HepG2 (cell line): Measurements from ENCODE around the gene GLRA3. TPM values are rescaled to one million over a fixed set of nuclear protein-coding genes. Genes with fewer than 3 reads are reported as not detected.

ENCODE experiments used
- ATAC-seq: fragments of 200-7000 bp; cut with Tn5 transposase; 3 replicates; pipeline ENCODE4 v1.9.1; 2020; ENCODE audit warnings: mild to moderate bottlenecking, moderate library complexity
- BruUV-seq: library from RNA; stranded (reverse); fragments of 400-500 nt; replicated peaks from 2 replicates; lab custom pipeline; 2021; lab: Mats Ljungman, UMichigan
- CTCF ChIA-PET: fragments of 300-600 bp; formaldehyde crosslinking; extraction: SDS; loops from one replicate; lab custom pipeline; 2021; ENCODE audit warnings: low total read pairs, inconsistent platforms, low intra/inter-chr PET ratio; lab: Yijun Ruan, JAX
- POLR2A ChIA-PET: fragments of 350-600 bp; sonication (Branson Sonifier 250); formaldehyde crosslinking; loops from one replicate; lab custom pipeline; 2020; ENCODE audit warnings: antibody characterized with exemption, inconsistent platforms; lab: Yijun Ruan, JAX
- DNase-seq: peaks from one replicate; pipeline ENCODE4 v3.0.0-alpha.2; 2015; ENCODE audit warnings: low spot score
- FAIRE-seq: peaks from 3 replicates; lab custom pipeline; 2011; peaks lifted over from hg19 to GRCh38; lab: Jason Lieb, UNC
- H2AFZ ChIP-seq: one replicate; pipeline ENCODE4 v1.6.1; 2011; ENCODE audit warnings: low read length, inconsistent platforms
- H3K27ac ChIP-seq: fragments of 300-600 bp; 3 replicates; pipeline ENCODE4 v1.8.0; 2011; ENCODE audit warnings: mixed run types, mild to moderate bottlenecking, mixed read lengths, low read length, inconsistent platforms; ENCODE audit not compliant: insufficient read depth; ENCODE audit errors: extremely low read length
- H3K27me3 ChIP-seq, 2 experiments: fragments of 200-600 bp in 1 of 2; 2 replicates in 1 of 2; 3 replicates in 1 of 2; pipeline versions ENCODE4 v1.6.0 to v1.8.0; 2011; ENCODE audit warnings: low read length in 2 of 2, mild to moderate bottlenecking in 2 of 2, moderate library complexity in 2 of 2, inconsistent platforms in 1 of 2; ENCODE audit not compliant: insufficient read depth in 2 of 2, control insufficient read depth in 1 of 2
- H3K36me3 ChIP-seq, 2 experiments: fragments of 200-600 bp in 1 of 2; replicated peaks in 1 of 2; 2 replicates in 1 of 2; 3 replicates in 1 of 2; pipeline versions ENCODE4 v1.5.1 to v1.8.0; 2011; ENCODE audit warnings: low read length in 2 of 2, inconsistent platforms in 1 of 2; ENCODE audit not compliant: insufficient read depth in 2 of 2, control insufficient read depth in 1 of 2
- H3K4me1 ChIP-seq: 2 replicates; pipeline ENCODE4 v1.5.1; 2012; ENCODE audit warnings: low read length, inconsistent platforms; ENCODE audit not compliant: insufficient read depth
- H3K4me2 ChIP-seq: 2 replicates; pipeline ENCODE4 v1.6.0; 2011; ENCODE audit warnings: low read depth, low read length, inconsistent platforms
- H3K4me3 ChIP-seq, 3 experiments: fragments of 200-600 bp in 1 of 3; sonication (generic), shearing (Covaris generic) in 1 of 3; replicated peaks in 1 of 3; 2 replicates each; pipeline ENCODE4 v1.5.1; 2011 to 2016; ENCODE audit warnings: low read length in 3 of 3, inconsistent platforms in 2 of 3, low read depth in 2 of 3, mild to moderate bottlenecking in 2 of 3, control low read depth in 1 of 3, mixed read lengths in 1 of 3; ENCODE audit not compliant: insufficient read depth in 1 of 3
- H3K79me2 ChIP-seq: one replicate; pipeline ENCODE4 v1.6.1; 2011; ENCODE audit warnings: low read length, inconsistent platforms; ENCODE audit not compliant: insufficient read depth
- H3K9ac ChIP-seq: 2 replicates; pipeline ENCODE4 v1.6.0; 2011; ENCODE audit warnings: mild to moderate bottlenecking, low read depth, low read length, inconsistent platforms; ENCODE audit not compliant: insufficient read depth
- H3K9me3 ChIP-seq: 2 replicates; pipeline ENCODE4 v1.5.1; 2012; ENCODE audit warnings: mild to moderate bottlenecking, low read length
- H4K20me1 ChIP-seq: 2 replicates; pipeline ENCODE4 v1.6.0; 2011; ENCODE audit warnings: inconsistent platforms, mild to moderate bottlenecking, low read length, moderate library complexity; ENCODE audit not compliant: insufficient read depth
- AHR ChIP-seq: IDR thresholded peaks from 2 replicates; pipeline ENCODE4 v1.6.1; 2018; ENCODE audit warnings: missing genetic modification reagents, missing compliant biosample characterization
- CBX1 ChIP-seq: IDR thresholded peaks from one replicate; pipeline ENCODE4 v1.6.1; 2016; ENCODE audit warnings: antibody characterized with exemption, low read depth
- KLF16 ChIP-seq, 2 experiments: sonication (generic) in 1 of 2; formaldehyde crosslinking in 1 of 2; IDR thresholded peaks; 2 replicates each; pipeline versions ENCODE4 v1.6.1 to v1.8.0; 2016 to 2023; ENCODE audit warnings: missing genetic modification reagents in 2 of 2, missing compliant biosample characterization in 1 of 2
- NFIC ChIP-seq: IDR thresholded peaks from 2 replicates; pipeline ENCODE4 v1.6.1; 2012; ENCODE audit warnings: mild to moderate bottlenecking, low read length, inconsistent platforms
- RBAK ChIP-seq: sonication (generic); formaldehyde crosslinking; IDR thresholded peaks from 2 replicates; pipeline ENCODE4 v1.5.1; 2020; ENCODE audit warnings: mild to moderate bottlenecking, missing genetic modification reagents
- SNRNP70 ChIP-seq: fragments of 200-400 bp; formaldehyde crosslinking; IDR thresholded peaks from 2 replicates; pipeline ENCODE4 v1.6.1; 2017; ENCODE audit warnings: mild to moderate bottlenecking, low read depth, low read length, moderate library complexity
- TOPORS ChIP-seq: sonication (generic); formaldehyde crosslinking; IDR thresholded peaks from 2 replicates; pipeline ENCODE4 v1.8.0; 2023; ENCODE audit warnings: mild to moderate bottlenecking, missing genetic modification reagents
- ZBTB7A ChIP-seq: sonication (generic); formaldehyde crosslinking; IDR thresholded peaks from 2 replicates; pipeline ENCODE4 v1.8.0; 2022; ENCODE audit warnings: mild to moderate bottlenecking, missing genetic modification reagents
- ZNF383 ChIP-seq: sonication (generic); formaldehyde crosslinking; IDR thresholded peaks from 2 replicates; pipeline ENCODE4 v1.4.0; 2020; ENCODE audit warnings: missing genetic modification reagents, mild to moderate bottlenecking, borderline replicate concordance
- ZNF430 ChIP-seq: sonication (generic); formaldehyde crosslinking; IDR thresholded peaks from 2 replicates; pipeline ENCODE4 v1.9.0; 2021; ENCODE audit warnings: mild to moderate bottlenecking, missing genetic modification reagents
- ZNF678 ChIP-seq: sonication (generic); formaldehyde crosslinking; IDR thresholded peaks from 2 replicates; pipeline ENCODE4 v1.4.0; 2020; ENCODE audit warnings: mild to moderate bottlenecking, missing genetic modification reagents
- ZNF878 ChIP-seq: sonication (generic); formaldehyde crosslinking; IDR thresholded peaks from 2 replicates; pipeline ENCODE4 v1.8.1; 2023; ENCODE audit warnings: mild to moderate bottlenecking, missing genetic modification reagents, moderate library complexity
- WGBS: methylation state at CpG from one replicate; pipeline ENCODE4 v1.1.6; 2017; ENCODE audit warnings: low lambda C conversion rate; 5-methylcytosine and 5-hydroxymethylcytosine counted together
- in situ Hi-C: cut with HindIII; loops from 2 replicates; pipeline ENCODE4 v1.10.0; 2017; ENCODE audit warnings: low pct_unique_long_range_greater_than_20kb; ENCODE audit not compliant: extremely low pct_ligation_motif_present
- intact Hi-C: fragments of 100-400 bp; cut with micrococcal nuclease; formaldehyde crosslinking; loops from one replicate; pipeline ENCODE4 v1.10.0; 2022; ENCODE audit not compliant: unreplicated experiment
- polyA plus RNA-seq, 8 experiments: library from polyadenylated mRNA; depleted of rRNA in 3 of 8; stranded (reverse) in 7 of 8; unstranded in 1 of 8; fragments of >200 nt; fragmentation: Illumina TruSeq in 4 of 8; extraction: Trizol in 4 of 8; gene quantifications; 2 replicates each; pipeline versions ENCODE4 v1.2.1 to v1.2.3, GENCODE V29; 2011 to 2016; ENCODE audit warnings: low read depth in 4 of 8, missing spikeins in 1 of 8, mixed read lengths in 1 of 8; ENCODE audit not compliant: insufficient read depth in 1 of 8
- total RNA-seq, 5 experiments: library from RNA; depleted of rRNA; stranded (reverse); fragments of >200 nt; fragmentation: Illumina TruSeq; extraction: Trizol; gene quantifications; 2 replicates each; pipeline ENCODE4 v1.2.3, GENCODE V29; 2016; ENCODE audit warnings: low read depth in 1 of 5
- TF ChIP-seq, protein P1 (sequence below): sonication (generic); formaldehyde crosslinking; IDR thresholded peaks from 2 replicates; pipeline ENCODE4 v1.5.1; 2020; ENCODE audit warnings: mild to moderate bottlenecking, missing genetic modification reagents, moderate library complexity
- TF ChIP-seq, protein P2 (sequence below): sonication (generic); formaldehyde crosslinking; IDR thresholded peaks from 2 replicates; pipeline ENCODE4 v1.8.1; 2023; ENCODE audit warnings: missing genetic modification reagents, inconsistent platforms, borderline replicate concordance
- TF ChIP-seq, protein P3 (sequence below): sonication (generic); formaldehyde crosslinking; conservative IDR thresholded peaks from 2 replicates; pipeline ENCODE4 v1.4.0; 2020; ENCODE audit warnings: mild to moderate bottlenecking, missing genetic modification reagents, moderate library complexity
- TF ChIP-seq, protein P4 (sequence below): sonication (generic); formaldehyde crosslinking; IDR thresholded peaks from 2 replicates; pipeline ENCODE4 v1.8.1; 2023; ENCODE audit warnings: missing genetic modification reagents, mild to moderate bottlenecking, borderline replicate concordance

The GLRA3 gene
- total and polyA plus RNA-seq, 2 of the 13 experiments (the other 11 are each of a cell fraction or from before 2014, with no cell fraction given): not detected

DNA sequence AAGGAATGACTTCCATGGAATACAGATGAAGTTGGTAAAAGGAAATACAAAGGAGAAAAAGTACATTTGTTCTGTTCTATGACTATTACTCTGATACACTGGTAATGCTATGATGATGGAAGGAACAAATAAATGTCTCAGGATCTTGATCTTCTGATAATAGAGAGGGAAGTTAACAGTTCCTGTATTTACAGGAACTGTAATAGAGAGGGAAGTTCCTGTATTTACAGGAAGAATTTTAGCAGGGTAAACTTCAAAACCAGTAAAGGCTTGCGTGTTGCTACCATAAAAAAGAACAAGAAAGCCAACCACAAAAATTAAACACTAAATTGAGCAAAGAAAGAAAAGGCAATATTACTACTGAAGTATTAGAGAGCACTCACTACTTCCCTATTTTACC, 215.1 kb downstream of the GLRA3 start:
- POLR2A ChIA-PET: no interaction called here
- ATAC-seq: no peak
- H4K20me1 ChIP-seq: no peaks in the 10 kb centered on the region
- BruUV-seq: no TSS peak
- H3K4me2 ChIP-seq: no peak overlapping the region
- no peak for DNase-seq
- no peaks in the 10 kb centered on the region for H3K79me2 ChIP-seq
- CTCF ChIA-PET: no interaction called here
- in situ Hi-C loops: no loop called here
- H3K4me1 ChIP-seq: no peaks in the 10 kb centered on the region
- no peak overlapping the region for H3K27ac ChIP-seq
- H3K9me3 ChIP-seq: 0 out of 2 replicates have a peak, but pooled peaks cover 5% of the 10 kb centered on the region
- H3K36me3 ChIP-seq: no peaks in the 10 kb centered on the region
- FAIRE-seq: no peak
- H3K9ac ChIP-seq: no peak overlapping the region
- no peak overlapping the region for H2AFZ ChIP-seq
- no peaks in the 10 kb centered on the region for H3K27me3 ChIP-seq
- intact Hi-C loops: no loop called here
- 0% methylated on average over 1 of the region's 1 CpG for WGBS
- TF ChIP-seq ZNF383 (CRISPR knock-in tag) (no peak), ZNF878 (CRISPR knock-in tag) (no peak), AHR (CRISPR knock-in tag) (no peak), ZNF430 (CRISPR knock-in tag) (no peak), CBX1 (no peak), NFIC (no peak), ZBTB7A (CRISPR knock-in tag) (no peak), KLF16 (CRISPR knock-in tag; IDR thresholded peaks at IDR 0.05) (no peak), ZNF678 (no peak), SNRNP70 (no peak), TOPORS (CRISPR knock-in tag) (no peak), RBAK (CRISPR knock-in tag) (no peak)
- TF ChIP-seq, protein P1, sequence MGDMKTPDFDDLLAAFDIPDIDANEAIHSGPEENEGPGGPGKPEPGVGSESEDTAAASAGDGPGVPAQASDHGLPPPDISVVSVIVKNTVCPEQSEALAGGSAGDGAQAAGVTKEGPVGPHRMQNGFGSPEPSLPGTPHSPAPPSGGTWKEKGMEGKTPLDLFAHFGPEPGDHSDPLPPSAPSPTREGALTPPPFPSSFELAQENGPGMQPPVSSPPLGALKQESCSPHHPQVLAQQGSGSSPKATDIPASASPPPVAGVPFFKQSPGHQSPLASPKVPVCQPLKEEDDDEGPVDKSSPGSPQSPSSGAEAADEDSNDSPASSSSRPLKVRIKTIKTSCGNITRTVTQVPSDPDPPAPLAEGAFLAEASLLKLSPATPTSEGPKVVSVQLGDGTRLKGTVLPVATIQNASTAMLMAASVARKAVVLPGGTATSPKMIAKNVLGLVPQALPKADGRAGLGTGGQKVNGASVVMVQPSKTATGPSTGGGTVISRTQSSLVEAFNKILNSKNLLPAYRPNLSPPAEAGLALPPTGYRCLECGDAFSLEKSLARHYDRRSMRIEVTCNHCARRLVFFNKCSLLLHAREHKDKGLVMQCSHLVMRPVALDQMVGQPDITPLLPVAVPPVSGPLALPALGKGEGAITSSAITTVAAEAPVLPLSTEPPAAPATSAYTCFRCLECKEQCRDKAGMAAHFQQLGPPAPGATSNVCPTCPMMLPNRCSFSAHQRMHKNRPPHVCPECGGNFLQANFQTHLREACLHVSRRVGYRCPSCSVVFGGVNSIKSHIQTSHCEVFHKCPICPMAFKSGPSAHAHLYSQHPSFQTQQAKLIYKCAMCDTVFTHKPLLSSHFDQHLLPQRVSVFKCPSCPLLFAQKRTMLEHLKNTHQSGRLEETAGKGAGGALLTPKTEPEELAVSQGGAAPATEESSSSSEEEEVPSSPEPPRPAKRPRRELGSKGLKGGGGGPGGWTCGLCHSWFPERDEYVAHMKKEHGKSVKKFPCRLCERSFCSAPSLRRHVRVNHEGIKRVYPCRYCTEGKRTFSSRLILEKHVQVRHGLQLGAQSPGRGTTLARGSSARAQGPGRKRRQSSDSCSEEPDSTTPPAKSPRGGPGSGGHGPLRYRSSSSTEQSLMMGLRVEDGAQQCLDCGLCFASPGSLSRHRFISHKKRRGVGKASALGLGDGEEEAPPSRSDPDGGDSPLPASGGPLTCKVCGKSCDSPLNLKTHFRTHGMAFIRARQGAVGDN (CRISPR knock-in tag): no peak
- TF ChIP-seq, protein P2, sequence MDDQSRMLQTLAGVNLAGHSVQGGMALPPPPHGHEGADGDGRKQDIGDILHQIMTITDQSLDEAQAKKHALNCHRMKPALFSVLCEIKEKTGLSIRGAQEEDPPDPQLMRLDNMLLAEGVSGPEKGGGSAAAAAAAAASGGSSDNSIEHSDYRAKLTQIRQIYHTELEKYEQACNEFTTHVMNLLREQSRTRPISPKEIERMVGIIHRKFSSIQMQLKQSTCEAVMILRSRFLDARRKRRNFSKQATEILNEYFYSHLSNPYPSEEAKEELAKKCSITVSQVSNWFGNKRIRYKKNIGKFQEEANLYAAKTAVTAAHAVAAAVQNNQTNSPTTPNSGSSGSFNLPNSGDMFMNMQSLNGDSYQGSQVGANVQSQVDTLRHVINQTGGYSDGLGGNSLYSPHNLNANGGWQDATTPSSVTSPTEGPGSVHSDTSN (CRISPR knock-in tag): no peak
- TF ChIP-seq, protein P3, sequence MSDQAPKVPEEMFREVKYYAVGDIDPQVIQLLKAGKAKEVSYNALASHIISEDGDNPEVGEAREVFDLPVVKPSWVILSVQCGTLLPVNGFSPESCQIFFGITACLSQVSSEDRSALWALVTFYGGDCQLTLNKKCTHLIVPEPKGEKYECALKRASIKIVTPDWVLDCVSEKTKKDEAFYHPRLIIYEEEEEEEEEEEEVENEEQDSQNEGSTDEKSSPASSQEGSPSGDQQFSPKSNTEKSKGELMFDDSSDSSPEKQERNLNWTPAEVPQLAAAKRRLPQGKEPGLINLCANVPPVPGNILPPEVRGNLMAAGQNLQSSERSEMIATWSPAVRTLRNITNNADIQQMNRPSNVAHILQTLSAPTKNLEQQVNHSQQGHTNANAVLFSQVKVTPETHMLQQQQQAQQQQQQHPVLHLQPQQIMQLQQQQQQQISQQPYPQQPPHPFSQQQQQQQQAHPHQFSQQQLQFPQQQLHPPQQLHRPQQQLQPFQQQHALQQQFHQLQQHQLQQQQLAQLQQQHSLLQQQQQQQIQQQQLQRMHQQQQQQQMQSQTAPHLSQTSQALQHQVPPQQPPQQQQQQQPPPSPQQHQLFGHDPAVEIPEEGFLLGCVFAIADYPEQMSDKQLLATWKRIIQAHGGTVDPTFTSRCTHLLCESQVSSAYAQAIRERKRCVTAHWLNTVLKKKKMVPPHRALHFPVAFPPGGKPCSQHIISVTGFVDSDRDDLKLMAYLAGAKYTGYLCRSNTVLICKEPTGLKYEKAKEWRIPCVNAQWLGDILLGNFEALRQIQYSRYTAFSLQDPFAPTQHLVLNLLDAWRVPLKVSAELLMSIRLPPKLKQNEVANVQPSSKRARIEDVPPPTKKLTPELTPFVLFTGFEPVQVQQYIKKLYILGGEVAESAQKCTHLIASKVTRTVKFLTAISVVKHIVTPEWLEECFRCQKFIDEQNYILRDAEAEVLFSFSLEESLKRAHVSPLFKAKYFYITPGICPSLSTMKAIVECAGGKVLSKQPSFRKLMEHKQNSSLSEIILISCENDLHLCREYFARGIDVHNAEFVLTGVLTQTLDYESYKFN: no peak
- TF ChIP-seq, protein P4, sequence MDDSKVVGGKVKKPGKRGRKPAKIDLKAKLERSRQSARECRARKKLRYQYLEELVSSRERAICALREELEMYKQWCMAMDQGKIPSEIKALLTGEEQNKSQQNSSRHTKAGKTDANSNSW (CRISPR knock-in tag): no peak
- TF ChIP-seq, all 625 proteins: peak for 0
- H3K4me3 ChIP-seq: no peak overlapping the region
